HepG2 (cell line): ENCODE results near the gene HOXA13.

ENCODE experiments used
- CTCF ChIP-seq: sonication (generic); formaldehyde crosslinking; IDR thresholded peaks from 2 replicates; pipeline ENCODE4 v1.5.0; 2020; ENCODE audit warnings: mild to moderate bottlenecking, missing genetic modification reagents, moderate library complexity
- HMG20A ChIP-seq: IDR thresholded peaks from 2 replicates; pipeline ENCODE4 v1.6.1; 2016; ENCODE audit warnings: borderline replicate concordance
- KLF16 ChIP-seq, 2 experiments: sonication (generic) in 1 of 2; formaldehyde crosslinking in 1 of 2; IDR thresholded peaks; 2 replicates each; pipeline versions ENCODE4 v1.6.1 to v1.8.0; 2016 to 2023; ENCODE audit warnings: missing genetic modification reagents in 2 of 2, missing compliant biosample characterization in 1 of 2
- NBN ChIP-seq: fragments of 450-650 bp; conservative IDR thresholded peaks from 2 replicates; pipeline ENCODE4 v1.6.1; 2017
- NFYB ChIP-seq: sonication (generic); formaldehyde crosslinking; IDR thresholded peaks from 2 replicates; pipeline ENCODE4 v1.4.0; 2020; ENCODE audit warnings: missing genetic modification reagents
- POGK ChIP-seq: sonication (generic); formaldehyde crosslinking; conservative IDR thresholded peaks from 2 replicates; pipeline ENCODE4 v1.8.0; 2022; ENCODE audit warnings: mild to moderate bottlenecking, moderate library complexity, missing genetic modification reagents
- POLR2A ChIP-seq, 2 experiments: IDR thresholded peaks; 2 replicates each; pipeline ENCODE4 v1.6.1; 2011; ENCODE audit warnings: low read depth in 2 of 2, low read length in 2 of 2, mild to moderate bottlenecking in 1 of 2, moderate library complexity in 1 of 2; ENCODE audit not compliant: insufficient read depth in 1 of 2
- RNF2 ChIP-seq: fragments of 450-650 bp; conservative IDR thresholded peaks from 2 replicates; pipeline ENCODE4 v1.6.1; 2016; ENCODE audit warnings: low read depth
- TEAD2 ChIP-seq: sonication (generic); formaldehyde crosslinking; IDR thresholded peaks from 2 replicates; pipeline ENCODE4 v1.9.0; 2021; ENCODE audit warnings: missing genetic modification reagents
- TRAFD1 ChIP-seq: sonication (generic); formaldehyde crosslinking; IDR thresholded peaks from 2 replicates; pipeline ENCODE4 v1.5.1; 2020; ENCODE audit warnings: missing genetic modification reagents, mild to moderate bottlenecking, borderline replicate concordance

GRCh38 chr7:27185013-27185853 lies 14.7 kb downstream of the HOXA13 start, which contains the start of gene HOXA11:
- TF ChIP-seq HMG20A (CRISPR knock-in tag) (no peak), POGK (CRISPR knock-in tag) (no peak), TRAFD1 (CRISPR knock-in tag) (no peak), NFYB (CRISPR knock-in tag) (no peak), NBN (no peak), CTCF (no peak), POLR2A (IDR thresholded peaks at IDR 0.05; ENCODE audit: insufficient read depth in 1 of 2, low read depth in 2 of 2, low read length in 2 of 2) (no peak), KLF16 (CRISPR knock-in tag; IDR thresholded peaks at IDR 0.05) (no peak), TEAD2 (CRISPR knock-in tag) (no peak), RNF2 (no peak)
